Activated CD4-positive, CD25-positive, alpha-beta regulatory T cell (primary cell): ENCODE measurements around the gene TMEM123.

Experiments used
- DNase-seq, 4 experiments: peaks; one replicate each; lab custom pipeline; 2025; lab: John Stamatoyannopoulos, UW

TMEM123 gene

DNA sequence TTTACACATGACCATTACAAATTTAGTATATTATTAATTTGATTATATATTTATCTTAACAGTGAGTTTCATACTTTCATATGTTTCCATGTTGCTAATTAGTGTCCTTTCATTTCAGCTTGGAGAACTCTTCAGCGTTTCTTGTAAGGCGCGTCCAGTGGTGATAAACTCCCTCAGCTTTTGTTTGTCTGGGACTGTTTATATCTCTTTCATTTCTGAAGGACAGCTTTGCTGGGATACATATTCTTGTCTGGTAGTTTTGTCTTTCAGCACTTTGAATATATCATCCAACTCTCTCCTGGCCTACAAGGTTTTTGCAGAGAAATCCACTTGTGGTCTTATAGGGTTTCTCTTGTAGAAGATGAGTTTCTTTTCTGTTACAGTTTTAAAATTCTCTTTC is 93.2 kb downstream of the TMEM123 start:
- DNase-seq = no peak

DNA sequence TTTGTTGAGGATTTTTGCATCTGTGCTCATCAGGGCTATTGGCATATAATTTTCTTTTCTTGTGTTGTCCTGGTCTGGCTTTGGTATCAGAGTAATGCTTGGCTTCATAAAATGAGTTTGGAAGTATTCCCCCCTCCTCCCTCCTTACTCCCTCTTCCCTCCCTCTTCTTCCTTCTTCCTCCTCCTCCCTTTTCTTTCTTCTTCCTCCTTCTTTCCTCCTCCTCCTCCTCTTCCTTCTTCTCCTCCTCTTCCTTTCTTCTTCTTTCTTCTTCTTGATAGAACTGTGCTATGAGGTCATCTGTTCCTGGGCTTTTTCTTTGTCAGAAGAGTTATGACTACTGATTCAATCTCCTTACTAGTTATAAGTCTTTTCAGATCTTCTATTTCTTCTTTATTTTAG is 95.4 kb downstream of the TMEM123 start:
- DNase-seq = no peak

DNA sequence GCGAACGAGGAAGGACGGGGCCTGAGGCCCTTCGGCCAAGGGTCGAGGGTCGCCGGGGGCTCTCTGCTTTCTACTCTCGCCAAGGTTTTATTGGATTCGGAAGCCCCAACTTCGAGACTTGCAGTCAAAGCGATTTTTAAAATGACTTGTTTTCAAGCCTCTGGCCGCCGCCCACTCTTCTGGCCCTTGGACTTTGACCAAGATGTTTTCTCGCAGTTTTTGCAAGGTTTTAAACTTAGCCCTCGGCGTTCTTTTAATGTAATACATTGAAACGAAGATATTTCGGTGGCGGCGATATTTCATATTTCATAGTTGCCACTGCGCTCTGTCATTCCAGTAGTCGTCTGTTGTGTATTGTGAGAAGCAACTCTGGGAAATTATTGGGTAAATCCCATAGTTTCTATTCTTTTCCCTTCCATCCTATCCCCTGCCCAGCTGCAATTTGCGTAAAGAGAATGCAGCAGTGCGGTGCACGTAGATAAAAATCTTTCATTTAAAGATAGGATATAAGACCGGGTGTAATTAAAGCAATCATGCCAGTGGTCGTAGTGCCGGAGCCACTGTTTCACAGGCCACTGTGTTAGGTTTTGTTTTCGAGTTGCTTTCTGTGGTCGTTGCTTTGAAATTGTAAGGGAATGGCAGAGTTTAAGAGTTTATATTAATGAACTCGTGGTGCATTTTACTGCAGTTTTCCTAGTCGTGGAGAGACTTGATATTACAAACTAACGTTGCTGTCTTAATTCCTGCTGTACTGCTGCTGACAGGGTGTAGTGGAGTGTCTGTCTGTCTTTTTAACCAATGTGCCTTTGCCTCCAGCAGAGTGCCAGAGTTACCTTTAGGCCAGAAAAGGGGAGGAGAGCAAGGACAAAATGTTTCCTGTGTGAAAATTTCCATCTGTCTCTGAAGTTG is 104.8 kb downstream of the TMEM123 start:
- no peak for DNase-seq

DNA sequence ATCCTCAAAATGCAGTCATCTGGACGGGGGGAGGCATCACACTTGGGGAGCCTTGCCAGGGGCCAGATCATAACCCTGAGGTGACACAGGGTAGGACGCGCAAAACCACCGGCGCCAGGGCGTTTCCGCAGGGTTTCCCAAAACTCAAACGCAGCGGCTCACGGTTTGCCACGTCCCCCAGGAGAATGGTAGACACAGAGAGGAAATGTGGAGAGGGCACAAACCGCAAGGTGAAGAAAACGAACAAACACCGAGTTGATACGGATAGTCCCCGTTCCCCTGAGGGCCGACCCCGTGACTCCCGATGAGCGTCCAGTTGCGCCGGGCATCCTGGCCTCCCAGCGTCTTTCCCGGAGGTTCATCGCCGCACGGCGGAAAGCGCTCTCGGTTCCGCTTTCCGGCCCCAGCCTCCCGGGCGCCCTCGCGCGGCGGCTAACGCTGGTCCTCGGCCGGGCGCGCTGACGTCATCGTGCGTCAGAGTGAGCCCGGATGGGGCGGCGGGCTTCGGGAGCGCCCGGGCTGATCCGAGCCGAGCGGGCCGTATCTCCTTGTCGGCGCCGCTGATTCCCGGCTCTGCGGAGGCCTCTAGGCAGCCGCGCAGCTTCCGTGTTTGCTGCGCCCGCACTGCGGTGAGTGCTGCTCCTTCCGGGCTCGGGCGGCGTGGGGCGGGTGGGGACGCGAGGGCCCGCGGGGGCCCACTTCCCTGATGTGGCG is 105.7 kb downstream of the TMEM123 start, which contains the start of gene BIRC2:
Gene BIRC2, plus strand, starts transcription at position 467 of the 714 bp plus-strand sequence. CDS start 2,641 bp downstream, outside the sequence.
- DNase-seq = peak; percentile 90 to 93 (median 92)

DNA sequence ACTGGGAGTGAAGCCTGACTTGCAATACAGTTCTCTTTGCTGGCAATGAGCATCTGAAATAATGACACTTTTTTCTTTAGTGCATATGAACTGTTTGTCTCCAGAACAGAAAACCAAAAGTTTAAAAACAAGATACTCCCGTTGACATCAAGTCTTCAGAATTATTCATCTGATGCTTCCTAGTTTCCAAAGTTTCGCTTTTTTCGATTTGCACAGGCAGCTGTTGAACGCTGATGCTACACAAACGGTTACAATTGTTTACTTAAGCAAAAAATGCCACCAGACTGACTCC is 106.2 kb downstream of the TMEM123 start:
- DNase-seq = no peak
